Activated CD8-positive, alpha-beta memory T cell treated with anti-CD3 and anti-CD28 coated beads for 24 hours (primary cell): ENCODE data around the gene SUSD1.
"Not testable (repeated sequence)": the region's sequence is repeated elsewhere in the genome, so short reads cannot be mapped to it uniquely, and the experiment has no call there.

Experiments used
- DNase-seq: peaks from one replicate; pipeline ENCODE4 v3.0.0-alpha.2; 2020

The SUSD1 gene

DNA sequence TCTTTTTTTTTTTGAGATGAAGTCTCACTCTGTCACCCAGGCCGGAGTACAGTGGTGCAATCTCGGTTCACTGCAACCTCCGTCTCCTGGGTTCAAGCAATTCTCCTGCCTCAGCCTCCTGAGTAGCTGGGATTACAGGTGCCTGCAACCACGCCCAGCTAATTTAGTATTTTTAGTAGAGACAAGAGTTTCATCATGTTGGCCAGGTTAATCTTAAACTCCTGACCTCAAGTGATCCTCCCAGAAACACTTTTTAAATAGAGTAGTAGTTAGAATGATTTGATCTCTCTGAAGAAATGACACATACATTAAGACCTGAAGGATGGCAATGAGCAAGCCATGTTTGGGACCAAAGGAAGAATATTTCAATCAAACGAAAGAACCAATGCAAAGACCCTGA lies 46.7 kb downstream of the SUSD1 start:
- not testable (repeated sequence) for DNase-seq

DNA sequence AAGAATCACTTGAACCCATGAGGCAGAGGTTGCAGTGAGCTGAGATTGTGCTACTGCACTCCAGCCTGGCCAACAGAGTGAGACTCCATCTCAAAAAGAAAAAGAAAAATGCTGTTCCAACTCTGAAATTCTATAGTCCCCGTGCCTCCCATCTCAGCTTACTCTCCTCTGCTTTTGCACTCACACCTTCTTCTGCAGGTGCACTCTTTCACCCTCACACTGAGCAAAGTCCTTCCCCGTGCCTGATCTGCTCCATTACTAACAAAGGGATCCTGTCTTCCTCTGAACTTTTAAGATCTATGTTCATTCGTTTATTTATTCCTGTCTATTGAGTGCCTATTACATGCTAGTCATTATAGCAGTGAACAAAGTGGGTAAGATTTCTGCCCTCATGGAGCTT lies 47.8 kb downstream of the SUSD1 start:
- DNase-seq = no peak

DNA sequence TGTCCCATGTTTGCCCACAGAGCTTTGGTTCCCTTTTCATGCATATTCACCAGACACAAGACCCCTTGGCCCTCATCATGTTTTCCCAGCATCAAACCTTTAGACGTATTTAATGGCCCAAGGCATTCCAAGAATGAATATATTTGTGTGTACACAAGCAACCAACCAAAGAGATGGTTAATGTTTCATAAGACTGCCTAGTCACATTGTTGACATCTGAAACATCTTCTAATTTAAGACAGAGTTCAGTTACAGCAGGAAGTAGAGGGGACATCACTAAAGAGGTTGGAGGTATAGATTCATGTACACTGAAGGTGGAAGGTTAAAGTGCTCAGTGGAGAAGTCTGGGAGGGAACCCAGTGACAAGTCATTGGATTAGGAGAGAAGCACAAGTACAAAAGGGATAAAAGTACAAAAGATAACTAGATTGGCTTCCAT lies 49.1 kb downstream of the SUSD1 start:
- DNase-seq = no peak

DNA sequence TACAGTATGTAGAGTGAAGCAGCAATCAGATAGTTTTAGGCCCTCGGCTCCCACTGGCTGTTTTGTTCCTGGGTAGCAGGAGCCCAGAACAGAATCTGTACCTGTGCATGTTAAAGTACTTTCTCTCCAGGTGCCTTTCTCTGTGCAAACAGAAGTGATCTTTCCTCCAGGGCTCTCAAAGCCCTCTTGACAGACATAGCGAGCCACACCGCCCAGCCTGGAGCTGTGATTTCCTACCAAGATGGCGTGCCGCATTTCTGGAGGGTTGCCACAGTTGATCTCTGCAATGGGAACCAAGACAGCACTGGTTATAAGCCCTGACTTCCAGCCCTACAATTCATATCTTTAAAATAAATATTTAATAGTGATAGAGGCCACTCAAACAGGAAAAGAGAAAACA lies 50.9 kb downstream of the SUSD1 start:
- DNase-seq = no peak

DNA sequence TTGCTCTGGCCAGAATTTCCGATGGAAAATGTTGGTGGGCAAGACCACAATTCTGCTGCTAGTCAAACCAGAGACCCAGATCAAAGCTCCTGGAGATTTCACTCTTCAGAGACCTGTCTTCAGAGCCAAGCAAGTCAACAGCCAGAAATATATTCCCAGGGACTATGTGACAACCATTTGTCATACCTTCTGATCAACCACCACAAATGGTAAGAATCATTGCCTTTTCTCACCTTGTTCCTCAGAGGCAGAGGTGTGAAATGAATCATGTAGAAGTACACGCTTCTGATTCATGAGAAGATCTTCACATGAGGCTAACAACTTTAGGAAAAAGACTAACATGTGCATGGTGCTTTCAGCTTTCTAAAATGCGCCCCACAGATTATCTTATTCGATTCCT lies 53.5 kb downstream of the SUSD1 start:
- no peak for DNase-seq

DNA sequence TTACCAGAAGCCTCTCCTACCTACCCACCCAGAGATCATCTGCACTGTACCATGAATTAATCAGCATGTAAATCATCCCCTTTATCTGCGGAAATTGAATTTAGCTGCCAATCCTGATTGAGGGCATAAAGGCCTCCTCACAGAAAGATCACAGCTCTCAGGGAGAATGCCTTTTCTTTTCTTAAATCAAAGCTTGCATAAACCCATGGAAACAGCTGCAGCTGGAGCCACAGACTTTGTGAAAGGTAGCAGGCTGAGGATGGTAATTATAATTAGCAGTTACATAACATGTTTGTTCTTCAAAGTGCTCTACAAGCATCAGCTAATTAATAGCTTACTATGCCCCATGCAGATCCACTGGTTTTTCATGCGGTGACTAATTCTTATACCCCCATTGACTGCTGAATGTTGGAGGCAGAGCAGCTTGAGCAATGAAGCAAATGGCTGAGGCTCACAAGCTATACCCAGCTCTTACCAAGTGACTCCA lies 54.6 kb downstream of the SUSD1 start:
- DNase-seq = no peak

DNA sequence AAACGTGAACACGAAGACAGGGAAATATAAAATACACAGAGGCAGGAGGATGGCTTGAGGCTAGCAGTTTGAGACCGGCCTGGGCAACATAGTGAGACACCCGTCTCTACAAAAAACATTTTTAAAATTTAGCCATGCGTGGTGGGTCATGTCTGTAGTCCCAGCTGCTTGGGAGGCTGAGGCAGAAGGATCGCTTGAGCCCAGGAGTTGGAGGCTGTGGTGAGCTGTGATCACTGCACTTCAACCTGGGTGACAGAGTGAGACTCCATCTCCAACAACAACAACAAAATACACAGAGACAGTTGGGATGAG lies 55.1 kb downstream of the SUSD1 start:
- no peak for DNase-seq

DNA sequence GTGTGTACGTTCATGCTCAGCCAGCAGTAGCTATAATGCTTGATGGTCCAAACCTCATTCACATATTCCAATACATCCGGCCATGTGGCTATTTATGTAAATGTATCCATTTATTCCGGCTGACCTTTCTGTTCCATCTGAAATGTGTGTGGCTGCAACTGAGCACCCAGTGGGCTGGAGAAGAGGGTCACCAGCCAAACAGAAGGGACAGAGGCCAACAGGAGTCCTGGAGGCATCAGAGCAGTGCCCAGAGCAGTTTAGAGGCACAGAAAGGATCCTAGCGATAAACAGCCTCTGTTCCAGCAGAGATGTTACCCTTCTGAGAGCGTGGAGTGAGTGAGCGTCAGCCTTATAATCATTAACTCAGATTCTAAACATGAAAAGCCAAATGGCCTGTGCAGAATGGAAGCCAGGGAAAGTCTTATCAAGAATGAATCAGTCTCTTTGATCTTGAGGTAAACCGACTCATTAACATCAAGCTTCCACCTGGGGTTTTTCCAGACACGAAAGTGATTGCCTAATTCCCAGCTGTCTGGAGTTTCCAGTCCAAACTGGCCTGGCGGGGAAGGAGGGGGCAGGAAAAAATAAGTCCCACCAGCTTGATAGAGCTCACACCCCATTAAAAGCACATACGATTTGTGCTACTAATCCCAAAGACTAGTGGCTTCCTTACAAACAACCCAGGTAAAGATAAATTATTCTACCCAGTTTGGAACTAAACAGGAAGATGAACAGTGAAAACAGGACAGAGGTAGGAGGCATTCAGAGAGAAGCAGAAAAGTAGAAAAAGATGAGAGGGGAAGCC lies 55.7 kb downstream of the SUSD1 start:
- DNase-seq = no peak

DNA sequence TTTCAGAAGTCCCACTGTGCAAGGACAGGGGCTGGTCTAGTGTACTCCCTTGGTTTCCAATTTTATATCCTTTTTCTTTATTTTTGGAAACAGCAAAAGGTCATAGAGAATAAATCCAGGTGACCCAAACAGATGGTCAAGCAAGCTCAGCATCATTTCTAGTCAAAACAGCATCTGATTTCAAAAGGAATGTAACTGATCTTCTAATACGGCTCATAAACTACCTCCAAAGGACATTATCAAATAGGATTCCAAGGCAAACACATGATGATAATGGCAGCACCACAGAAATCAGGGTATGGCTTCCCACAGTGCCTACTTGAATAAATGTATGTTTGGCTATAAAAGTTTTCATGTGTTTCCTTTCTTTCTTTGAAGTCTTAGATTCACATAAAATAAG lies 57.1 kb downstream of the SUSD1 start:
- no peak for DNase-seq

DNA sequence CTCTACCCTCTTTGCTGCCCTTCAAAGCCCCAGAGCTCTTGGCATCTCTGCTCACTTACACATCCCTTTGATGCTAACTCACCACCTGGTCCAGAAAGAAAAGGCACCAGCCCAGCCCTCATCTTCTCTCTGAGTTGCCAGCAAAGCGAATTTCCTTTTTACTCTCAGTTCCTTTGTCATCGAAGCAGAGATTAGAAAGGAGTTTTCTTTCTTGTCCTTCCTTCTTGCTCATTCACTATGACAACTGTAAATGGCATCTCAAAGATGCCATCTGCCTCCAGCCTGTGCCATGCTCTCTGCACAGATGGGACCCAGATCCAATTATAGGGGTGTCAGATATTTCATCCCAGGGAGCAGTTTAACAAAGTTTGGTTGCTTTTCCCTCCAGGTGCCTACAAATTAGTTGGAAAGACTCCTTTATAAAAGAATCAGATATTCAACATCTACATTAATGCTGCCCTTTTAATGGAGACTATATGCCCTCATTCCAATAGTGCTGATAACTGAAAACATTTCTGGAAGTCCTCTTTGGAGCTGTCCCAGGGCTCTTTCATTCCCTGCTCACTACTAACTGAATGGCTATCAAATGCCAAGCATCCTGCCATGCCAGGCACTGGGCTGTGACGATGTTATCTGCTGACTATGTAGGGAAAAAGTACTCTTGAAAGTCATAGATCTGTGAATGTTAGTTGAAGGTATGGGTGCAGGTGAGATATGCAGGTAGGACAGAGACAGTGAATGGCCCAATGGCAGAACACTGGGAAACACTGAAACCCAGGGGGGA lies 58.9 kb downstream of the SUSD1 start:
- no peak for DNase-seq

DNA sequence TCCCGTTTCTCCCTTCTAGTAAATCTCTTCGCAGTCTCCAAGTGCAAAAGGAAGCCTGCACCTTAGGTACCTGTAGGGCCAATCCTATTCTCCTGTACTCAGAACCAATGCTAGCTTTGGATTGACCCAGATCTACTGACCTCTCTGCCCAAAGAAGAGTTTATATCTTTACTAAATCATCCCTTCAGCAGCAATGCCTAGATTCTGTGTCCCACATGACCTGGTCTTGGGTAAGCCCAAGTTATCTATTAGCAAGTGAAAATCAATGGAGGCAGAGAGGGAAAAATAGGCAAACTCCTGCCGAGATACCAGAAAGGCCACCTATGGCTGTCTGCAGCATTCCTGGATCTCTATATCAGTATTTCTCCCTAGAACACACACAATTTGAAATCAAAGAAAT lies 60.0 kb downstream of the SUSD1 start:
- no peak for DNase-seq

DNA sequence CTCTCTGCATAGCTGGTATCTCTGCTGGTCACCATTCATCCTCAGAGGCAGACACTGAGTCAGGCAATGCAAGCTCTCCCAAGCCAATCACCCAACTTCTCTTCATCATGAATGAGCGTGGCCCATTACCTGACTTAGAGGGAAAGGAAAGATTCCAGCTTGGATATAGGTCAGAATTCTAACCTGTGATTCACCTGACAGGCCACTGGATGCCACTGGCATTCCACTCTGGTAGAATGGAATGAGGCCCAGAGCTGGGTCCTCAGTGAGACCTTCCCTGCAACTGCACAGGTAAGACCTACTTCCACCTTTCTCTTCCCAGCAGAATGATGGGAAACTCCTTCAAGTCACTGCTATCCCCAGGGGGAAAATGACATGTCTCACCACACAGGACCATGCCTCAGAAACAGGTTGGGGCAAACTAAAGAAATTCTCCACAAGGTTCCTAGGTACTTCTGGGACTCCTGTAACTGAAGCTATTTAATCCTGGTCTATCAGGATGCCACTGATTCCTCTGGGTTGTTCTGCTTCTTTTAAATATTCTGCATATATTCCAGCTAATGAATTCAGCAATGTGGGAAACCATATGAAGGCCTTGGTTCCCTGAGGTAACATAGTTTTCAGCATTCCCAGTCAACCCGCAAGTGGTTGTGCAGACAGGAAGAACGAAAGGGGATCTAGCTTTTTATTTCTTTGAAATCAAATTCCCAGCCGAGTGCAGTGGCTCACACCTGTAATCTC lies 62.0 kb downstream of the SUSD1 start:
- no peak for DNase-seq

DNA sequence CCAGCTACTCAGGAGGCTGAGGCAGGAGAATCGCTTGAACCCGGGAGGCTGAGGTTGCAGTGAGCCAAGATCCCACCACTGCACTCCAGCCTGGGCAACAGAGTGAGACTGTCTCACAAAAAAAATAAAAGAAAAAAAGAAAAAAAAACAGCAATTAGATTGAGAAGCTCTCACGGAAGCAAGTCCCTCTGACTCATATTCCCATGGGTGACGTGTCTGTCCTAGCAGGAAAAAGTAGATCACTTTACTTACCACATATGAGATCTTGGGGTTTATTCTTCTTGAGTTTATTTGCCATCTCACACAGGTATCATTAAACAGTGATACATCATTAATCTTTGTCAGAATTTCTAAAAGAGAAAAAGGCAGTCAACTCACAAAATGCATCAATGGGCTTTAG lies 62.6 kb downstream of the SUSD1 start:
- DNase-seq = no peak

DNA sequence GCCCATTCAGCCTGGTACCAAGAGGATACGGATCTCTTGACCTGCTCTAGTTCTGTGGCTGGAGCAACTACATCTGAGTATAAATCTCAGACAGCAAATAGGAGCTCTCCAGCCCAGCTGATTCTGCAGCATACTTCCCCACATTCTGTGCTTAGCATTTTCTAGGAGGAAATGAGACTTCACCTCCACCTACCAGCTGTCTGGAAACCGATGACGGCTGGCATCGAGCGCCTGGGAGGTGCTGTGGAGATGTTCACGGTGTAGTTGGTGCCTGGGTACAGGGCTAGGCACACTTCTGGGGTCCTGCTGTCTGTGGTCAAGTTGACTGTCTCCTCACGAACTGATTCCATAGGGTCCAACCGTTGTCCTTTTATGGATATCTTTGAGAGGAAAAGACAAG lies 63.6 kb downstream of the SUSD1 start:
- no peak for DNase-seq

DNA sequence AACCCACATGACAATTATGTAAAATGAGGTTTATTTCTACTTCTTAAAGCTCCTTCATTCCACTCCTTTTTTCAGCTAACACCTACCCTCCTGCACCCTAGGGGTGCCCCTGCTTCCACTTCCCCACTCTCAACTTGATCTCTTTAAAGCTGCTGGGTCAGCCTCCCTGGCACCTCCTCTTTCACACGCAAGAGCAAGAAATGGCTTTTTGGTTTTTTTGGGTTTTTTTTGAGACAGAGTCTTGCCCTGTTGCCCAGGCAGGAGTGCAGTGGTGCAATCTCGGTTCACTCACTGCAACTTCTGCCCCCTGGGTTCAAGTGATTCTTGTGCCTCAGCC lies 64.4 kb downstream of the SUSD1 start:
- DNase-seq = no peak

DNA sequence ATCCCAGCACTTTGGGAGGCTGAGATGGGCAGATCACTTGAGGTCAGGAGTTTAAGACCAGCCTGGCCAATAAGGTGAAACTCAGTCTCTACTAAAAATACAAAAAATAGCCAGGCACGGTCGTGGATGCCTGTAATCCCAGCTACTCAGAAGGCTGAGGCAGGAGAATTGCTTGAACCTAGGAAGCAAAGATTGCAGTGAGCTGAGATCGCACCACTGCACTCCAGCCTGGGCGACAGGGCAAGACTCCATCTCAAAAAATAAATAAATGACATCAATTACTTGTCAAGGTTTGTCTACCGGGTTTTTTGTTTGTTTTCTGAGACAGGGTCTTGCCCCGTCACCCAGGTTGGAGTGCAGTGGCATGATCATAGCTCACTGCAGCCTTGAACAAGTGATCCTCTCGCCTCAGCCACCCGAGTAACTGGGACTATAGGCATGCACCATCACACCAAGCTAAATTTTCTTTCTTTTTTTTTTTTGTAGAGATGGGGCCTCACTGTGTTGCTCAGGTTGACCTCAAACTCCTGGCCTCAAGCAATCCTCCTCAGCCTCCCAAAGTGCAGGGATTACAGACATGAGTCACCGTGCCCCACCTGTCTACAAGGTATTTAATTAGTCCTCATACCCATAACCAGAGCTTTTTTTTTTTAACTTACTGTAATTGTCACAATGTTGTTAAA lies 64.9 kb downstream of the SUSD1 start:
- DNase-seq = no peak

DNA sequence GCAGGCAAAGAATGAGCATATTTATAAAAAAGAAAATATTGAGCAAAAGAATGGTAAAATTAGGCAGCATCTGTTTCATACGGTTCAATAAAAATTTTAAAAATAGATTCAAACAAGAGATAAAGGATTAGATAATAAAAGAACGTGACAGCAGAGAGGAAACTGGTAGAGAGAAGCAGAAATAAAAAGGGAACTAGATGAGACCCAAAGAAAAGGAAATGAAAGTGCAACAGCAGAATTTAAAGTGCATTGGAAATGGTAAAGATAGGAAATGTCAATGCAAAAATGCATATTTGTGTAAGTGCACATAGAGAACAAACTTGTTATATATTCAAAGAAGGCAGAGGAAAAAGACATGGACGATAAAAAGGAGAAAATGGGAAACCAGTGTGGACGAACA lies 70.2 kb downstream of the SUSD1 start:
- DNase-seq = no peak

DNA sequence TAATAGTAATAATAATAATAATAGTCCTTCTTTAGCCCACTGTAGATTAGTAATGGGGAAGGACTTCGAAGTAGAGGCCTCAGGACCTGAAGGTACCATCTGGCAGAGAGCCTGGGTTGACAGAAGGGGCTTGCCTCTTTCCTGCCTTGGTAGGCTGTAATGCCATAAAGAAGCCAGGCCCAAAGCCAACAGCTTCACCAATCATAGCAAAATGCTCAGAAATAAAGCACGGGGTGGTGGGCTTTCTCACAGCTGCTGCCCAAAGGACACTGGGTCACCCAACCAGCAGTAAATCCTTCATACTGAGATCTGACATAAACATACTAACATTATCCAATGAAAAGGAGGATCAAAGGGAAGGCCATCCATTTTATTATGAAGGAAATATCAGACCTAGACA lies 70.7 kb downstream of the SUSD1 start:
- no peak for DNase-seq

DNA sequence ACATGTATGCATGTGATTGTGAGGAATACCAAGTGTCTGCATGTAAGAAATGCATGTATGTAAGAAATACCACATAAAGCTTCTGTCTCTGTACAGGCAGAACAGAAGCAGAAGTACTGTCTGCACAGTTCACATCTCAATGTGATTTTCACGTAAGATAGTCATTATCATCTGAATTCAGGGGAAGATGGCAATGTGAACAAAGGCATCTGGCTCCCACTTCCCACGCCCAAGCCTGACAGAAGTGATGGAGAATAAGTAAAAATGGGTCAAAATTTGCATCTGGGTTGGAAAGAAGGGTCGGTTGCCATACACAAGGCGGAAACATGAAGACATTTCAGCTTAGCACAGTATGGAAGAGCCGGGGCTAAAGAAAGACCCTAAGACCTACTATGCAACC lies 71.7 kb downstream of the SUSD1 start:
- no peak for DNase-seq

DNA sequence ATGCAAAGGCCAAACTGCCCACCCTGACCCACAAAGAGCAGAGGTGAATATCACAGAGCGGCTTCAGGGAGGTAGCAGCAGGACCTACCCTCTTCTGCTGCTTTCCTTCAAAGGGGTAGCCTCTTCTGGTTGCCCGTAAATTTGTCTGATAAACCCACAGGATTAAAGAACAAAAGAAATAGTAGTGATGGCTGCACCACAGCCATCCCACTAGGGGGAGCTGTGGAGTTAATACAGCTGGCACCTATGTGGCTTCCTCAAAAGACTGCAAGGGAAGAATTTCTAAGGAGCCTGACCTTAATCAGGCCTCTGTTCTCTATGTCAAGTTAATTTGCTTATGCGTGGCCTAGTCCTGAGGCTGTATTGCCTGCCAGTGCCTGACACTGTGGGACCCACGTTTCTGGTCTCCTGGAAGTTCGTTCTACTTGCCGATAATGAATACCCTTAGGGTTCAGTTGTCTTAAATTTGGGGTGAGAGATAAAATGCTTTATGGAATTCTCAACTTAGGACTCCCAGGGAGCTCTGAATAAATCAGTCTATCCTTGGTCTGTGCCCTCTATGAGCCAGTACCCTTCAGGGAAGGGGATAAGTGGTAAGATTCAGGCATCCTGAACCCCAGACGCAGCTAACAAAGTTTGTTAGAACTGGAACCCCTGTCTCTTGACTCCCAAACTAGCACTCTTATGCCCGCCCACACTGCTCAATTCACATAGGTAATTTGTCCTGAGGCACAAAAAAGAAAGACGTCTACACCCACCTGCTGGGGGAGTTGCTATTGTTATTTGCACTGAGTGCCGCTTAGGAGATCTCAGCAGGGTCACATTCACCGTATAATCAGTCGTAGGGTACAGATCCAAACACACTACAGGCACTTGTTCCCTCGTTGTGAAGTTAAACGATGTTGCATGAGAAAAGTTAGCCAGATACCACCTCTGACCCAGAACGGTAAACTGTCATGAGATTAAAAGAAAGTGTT lies 77.1 kb downstream of the SUSD1 start:
- peak; percentile 79 for DNase-seq

DNA sequence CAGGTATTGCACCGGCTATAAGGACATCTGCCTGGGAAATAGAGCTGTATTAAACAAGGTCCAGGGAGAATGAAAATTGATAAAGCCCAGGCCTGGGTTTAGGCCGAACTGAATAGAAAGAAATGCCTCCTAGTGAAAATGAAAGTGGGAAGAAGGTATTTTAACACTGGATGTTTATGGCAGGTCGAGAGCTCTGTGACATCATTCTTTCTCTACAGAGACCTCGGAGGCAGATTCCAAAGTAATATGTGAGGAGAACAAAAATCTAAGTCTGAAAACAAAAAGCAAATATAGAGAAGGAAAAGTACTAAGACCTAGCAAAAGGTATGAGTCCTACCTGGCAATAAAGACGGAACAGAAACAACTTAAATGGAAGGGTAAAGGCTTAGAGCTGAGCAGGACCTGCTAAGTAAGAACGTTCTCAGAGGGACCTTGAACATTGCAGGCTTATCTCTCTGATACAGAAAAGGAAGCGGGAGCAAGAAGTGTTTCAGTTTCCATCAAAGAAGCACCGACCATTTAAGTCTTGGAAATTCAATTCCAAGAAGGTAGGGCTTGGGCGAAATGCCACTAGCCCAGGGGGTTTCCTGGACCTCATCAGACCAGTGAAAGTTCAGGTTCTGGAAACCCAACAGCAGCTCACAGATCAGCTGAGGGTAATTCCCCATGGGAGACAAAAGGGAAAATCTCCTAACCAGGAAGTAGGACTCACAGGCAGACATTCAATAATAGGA lies 80.0 kb downstream of the SUSD1 start:
- DNase-seq = no peak
